Chondrocyte (in vitro differentiated cells): ENCODE data around the gene FHIT. TPM values are rescaled to one million over a fixed set of nuclear protein-coding genes. Genes with fewer than 3 reads are reported as not detected.

Experiments
- DNase-seq: peaks from one replicate; pipeline ENCODE4 v3.0.0; 2021; ENCODE audit warnings: mixed read lengths, low spot score
- H3K27ac Mint-ChIP-seq: one replicate; pipeline ENCODE4 v1.8.0; 2021; ENCODE audit warnings: mild to moderate bottlenecking, moderate library complexity, mixed read lengths; ENCODE audit not compliant: unreplicated experiment
- H3K27me3 Mint-ChIP-seq: 2 replicates; pipeline ENCODE4 v1.8.0; 2021; ENCODE audit warnings: low read depth, mixed read lengths
- H3K36me3 Mint-ChIP-seq: 2 replicates; pipeline ENCODE4 v1.8.0; 2021; ENCODE audit warnings: low read depth, mixed read lengths
- H3K4me1 Mint-ChIP-seq: 2 replicates; pipeline ENCODE4 v1.8.0; 2021; ENCODE audit warnings: low read depth, mild to moderate bottlenecking, mixed read lengths
- H3K4me3 Mint-ChIP-seq: one replicate; pipeline ENCODE4 v1.8.0; 2021; ENCODE audit warnings: mild to moderate bottlenecking, moderate library complexity, mixed read lengths; ENCODE audit not compliant: unreplicated experiment
- H3K9me3 Mint-ChIP-seq: 2 replicates; pipeline ENCODE4 v1.8.0; 2021; ENCODE audit warnings: low read depth, mixed read lengths
- CTCF ChIP-seq: fragments of 200-600 bp; sonication (generic); IDR thresholded peaks from 2 replicates; pipeline ENCODE4 v1.5.0; 2021; ENCODE audit warnings: antibody characterized with exemption, mild to moderate bottlenecking, moderate library complexity
- total RNA-seq: library from RNA; stranded (reverse); gene quantifications from 3 replicates; pipeline ENCODE4 v1.2.1, GENCODE V29; 2021

Gene FHIT
- total RNA-seq, 1 donor from 2014 or later: 3.8 TPM

DNA sequence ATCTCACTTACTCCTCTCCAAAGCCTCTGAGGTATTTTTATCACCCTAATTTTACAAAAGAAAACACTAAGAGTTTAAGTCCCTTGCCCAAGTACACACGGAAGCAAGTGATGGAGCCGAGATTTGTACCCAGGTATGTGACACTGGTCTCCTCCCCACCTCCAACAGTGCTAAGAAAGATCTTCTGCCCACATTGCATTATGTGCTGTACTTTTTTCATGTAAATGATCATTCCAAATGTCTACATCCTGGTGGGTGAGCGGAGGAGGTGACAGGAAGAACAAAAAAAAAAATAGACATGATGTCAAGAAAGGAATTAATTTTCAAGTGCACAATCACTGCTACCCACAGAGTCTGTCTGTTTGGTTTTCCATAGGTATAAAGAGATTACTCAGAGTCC lies 694.1 kb downstream of the FHIT start:
- no peak for TF ChIP-seq CTCF
- Mint-ChIP-seq H3K4me3 (no peak overlapping the region), H3K9me3 (no peaks in the 10 kb centered on the region), H3K27me3 (no peaks in the 10 kb centered on the region), H3K27ac (no peak overlapping the region), H3K36me3 (no peaks in the 10 kb centered on the region), H3K4me1 (peaks cover 8% of the 10 kb centered on the region)
- no peak for DNase-seq

DNA sequence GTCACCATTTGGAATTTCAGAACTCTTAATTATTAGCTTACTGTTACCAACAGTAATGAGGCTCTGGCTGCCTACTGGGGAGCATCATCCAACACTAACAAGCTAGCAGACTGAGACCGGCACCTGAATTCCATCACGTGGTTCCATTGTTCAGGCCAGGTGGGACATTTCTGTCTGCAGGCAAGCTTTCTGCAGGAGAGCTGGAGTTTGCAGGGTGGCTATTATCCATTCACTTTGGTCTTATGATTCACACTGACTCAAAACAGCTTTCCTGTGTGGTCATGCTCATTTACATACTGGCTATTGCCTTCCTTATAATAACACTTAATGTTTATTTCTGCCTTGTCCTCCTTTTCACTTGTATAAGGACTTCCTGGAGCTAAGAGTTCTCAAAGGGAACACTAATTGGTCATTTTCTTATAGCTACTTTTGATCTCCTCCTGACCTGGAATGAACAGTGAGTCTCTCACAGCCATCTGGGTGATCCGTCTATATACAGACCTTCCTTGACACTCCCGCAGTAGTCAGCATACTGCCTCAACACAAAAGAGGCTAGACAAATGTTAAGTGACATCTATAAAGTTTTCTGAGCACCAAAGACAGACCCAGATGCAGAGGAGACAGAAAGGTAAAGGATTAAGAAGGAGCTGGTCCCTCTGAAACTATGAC lies 695.4 kb downstream of the FHIT start:
- DNase-seq: no peak
- Mint-ChIP-seq H3K27me3 (peaks cover 2% of the 10 kb centered on the region), H3K4me1 (peaks cover 8% of the 10 kb centered on the region), H3K27ac (no peak overlapping the region), H3K36me3 (no peaks in the 10 kb centered on the region), H3K9me3 (no peaks in the 10 kb centered on the region), H3K4me3 (no peak overlapping the region)
- no peak for TF ChIP-seq CTCF

DNA sequence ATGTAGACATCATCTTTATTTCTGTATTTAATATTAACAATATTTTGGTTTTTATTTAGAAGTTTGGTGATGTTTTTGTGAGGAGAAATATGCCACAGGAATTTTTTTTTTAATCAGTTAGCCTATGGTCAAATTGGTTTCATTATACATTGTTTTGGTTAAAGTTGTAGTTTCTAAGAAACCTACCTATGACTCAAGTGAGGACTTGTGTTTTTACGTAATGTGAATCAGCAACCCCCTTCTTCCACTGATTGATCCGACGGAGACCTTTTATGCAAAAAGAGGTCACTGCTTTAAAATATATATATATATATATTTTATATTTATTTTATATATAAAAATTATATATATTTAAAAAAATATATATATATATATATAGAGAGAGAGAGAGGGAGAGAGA lies 698.1 kb downstream of the FHIT start:
- no peak overlapping the region for H3K27ac Mint-ChIP-seq
- H3K27me3 Mint-ChIP-seq: peaks cover 2% of the 10 kb centered on the region
- H3K9me3 Mint-ChIP-seq: no peaks in the 10 kb centered on the region
- no peaks in the 10 kb centered on the region for H3K36me3 Mint-ChIP-seq
- H3K4me3 Mint-ChIP-seq: no peak overlapping the region
- DNase-seq: no peak
- peaks cover 8% of the 10 kb centered on the region for H3K4me1 Mint-ChIP-seq
- TF ChIP-seq CTCF: no peak

DNA sequence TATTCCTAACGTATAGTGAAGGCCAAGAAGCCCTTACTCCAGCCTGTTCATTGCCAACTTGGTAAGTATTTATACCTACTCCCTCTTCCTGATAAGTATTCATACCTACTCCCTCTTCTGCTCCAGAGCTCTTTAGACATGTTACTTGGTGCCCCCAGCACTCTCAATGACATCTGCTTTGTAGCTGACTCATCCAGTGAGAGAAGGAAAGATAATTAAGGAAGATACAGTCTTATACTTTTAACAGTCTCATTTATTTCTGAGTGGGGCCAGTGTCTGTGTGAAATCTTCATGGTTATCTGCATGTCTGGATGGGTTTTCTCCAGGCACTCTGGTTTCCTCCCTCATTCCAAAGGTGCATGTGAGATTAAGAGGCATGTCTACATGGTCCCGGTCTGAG lies 698.7 kb downstream of the FHIT start:
- Mint-ChIP-seq H3K36me3 (no peaks in the 10 kb centered on the region), H3K4me1 (peaks cover 8% of the 10 kb centered on the region), H3K27me3 (peaks cover 2% of the 10 kb centered on the region), H3K9me3 (no peaks in the 10 kb centered on the region), H3K4me3 (no peak overlapping the region), H3K27ac (no peak overlapping the region)
- TF ChIP-seq CTCF: no peak
- DNase-seq: no peak

DNA sequence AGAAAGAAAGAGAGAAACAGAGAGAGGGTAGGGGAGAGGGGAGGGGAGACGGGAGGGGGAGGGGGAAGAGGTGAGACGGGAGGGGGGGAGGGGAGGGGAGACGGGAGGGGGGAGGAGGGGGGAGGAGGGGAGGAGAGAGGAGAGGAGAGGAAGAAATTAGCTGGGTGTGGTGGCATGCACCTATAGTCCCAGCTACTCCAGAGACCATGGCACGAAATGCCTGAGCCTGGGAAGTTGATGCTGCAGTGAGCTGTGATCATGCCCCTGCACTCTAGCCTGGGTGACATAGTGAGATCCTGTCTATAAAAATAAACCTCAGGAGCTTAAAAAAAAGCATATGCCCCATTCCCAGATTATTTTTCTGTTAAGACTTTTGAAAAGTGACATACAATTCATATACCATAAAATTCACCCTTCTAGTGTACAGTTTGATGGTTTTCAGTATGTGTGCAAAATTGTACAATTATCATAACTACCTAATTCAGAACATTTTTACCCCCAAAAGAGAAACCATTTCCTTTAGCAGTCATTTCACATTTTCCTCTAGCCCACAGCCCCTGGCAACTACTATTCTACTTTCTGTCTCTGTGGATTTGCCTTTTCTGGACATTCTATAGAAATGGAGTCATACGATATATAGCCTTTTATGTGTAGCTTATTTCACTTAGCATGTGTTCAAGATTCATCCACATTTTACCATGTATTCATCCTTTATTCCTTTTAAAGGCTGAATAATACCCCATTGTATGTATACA lies 699.6 kb downstream of the FHIT start:
- TF ChIP-seq CTCF: no peak
- H3K9me3 Mint-ChIP-seq: no peaks in the 10 kb centered on the region
- no peak overlapping the region for H3K27ac Mint-ChIP-seq
- DNase-seq: no peak
- no peaks in the 10 kb centered on the region for H3K36me3 Mint-ChIP-seq
- H3K4me1 Mint-ChIP-seq: peaks cover 8% of the 10 kb centered on the region
- peaks cover 2% of the 10 kb centered on the region for H3K27me3 Mint-ChIP-seq
- H3K4me3 Mint-ChIP-seq: no peak overlapping the region
